Erythroblast (primary cell): ENCODE results near the gene COG4.
A peak's percentile ranks its signal among the peaks of the same experiment; 100 is the strongest.

Source experiments
- DNase-seq, 2 experiments: peaks; one replicate each; lab custom pipeline; 2025; lab: John Stamatoyannopoulos, UW
- GATA1 ChIP-seq: IDR thresholded peaks from 2 replicates; pipeline ENCODE4 v1.6.1; 2011; ENCODE audit warnings: low read depth, mild to moderate bottlenecking, control low read depth, low read length, moderate library complexity
- POLR2A ChIP-seq: IDR thresholded peaks from 2 replicates; pipeline ENCODE4 v1.6.1; 2011; ENCODE audit warnings: mild to moderate bottlenecking, low read length

Gene COG4

DNA sequence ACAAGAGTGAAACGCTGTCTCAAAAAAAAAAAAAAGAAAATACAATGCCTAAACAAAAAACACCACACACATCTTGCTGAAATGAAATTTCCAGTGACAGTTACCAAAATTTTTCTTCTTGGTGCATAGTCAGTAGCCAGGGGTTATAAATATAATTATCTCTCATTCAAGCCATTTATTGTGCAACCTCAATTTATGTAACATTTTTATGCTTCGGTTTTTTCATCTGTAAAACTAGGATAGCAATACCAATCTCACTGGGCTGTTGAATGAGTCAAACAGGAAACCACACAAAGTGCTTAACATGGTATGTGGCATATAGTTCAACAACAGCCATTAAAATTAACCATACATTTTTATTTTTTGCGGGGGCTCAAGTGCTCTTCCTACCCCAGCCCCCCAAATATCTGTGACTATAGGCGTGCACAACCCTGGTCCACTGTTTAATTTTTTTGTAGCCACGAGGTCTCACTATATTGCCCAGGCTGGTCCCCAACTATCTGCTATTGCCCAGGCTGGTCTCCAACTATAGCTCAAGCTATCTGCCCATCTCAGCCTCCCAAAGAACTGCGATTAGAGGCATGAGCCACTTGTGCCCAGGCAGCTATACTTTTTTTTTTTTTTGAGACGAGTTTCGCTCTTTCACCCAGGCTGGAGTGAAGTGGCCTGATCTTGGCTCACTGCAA, 2.6 kb downstream of the COG4 start:
- peak; percentile 40 to 77 for DNase-seq
- TF ChIP-seq GATA1 (no peak), POLR2A (no peak)

DNA sequence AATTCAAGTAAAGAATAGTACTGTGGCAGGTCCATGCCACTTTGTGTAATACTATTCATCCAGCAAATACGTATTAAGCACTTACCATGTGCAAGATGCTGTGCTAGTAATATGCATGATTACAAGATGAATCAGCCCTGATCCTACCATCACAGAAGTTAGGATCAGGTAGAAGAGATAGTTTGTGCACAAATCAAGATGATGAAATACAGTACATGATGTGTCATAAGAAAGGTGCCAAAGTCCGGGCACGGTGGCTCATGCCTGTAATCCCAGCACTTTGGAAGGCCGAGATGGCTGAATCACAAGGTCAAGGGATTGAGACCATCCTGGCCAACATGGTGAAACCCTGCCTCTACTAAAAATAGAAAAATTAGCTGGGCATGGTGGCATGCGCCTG, 10.9 kb downstream of the COG4 start:
- TF ChIP-seq POLR2A (no peak), GATA1 (no peak)
- no peak for DNase-seq

DNA sequence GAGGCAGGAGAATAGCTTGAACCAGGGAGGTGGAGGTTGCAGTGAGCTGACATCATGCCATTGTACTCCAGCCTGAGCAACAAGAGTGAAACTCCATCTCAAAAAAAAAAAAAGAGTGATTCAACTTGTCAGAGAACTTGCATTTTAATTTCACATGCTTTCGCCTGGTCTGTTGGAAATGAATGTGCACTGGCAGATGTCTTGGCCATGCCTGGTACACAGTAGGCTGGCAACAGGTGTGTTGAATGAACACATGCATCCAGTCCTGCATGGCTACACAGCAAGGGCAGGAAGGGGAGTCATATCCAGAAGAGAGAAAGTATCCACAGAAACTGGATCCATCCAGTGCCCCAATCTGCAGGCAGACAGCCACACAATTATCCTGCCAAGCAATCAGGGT, 11.5 kb downstream of the COG4 start:
- TF ChIP-seq GATA1, result no peak
- no peak for TF ChIP-seq POLR2A
- no peak for DNase-seq

DNA sequence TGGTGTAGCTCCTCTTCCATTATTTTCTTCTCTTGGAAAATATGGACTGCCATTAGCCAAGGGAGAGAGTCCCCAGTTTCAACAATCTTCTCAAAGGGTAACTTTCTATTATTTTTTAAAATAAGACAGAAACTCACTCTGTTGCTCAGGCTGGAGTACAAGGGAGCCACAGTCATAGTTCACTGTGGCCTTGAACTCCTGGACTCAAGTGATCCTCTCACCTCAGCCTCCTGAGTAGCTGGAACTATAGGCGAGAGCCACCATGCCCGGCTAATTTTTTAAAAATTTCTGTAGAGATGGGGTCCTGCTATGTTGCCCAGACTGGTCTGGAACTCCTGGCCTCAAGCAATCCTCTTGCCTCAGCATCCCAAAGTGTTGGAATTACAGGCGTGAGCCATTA, 13.1 kb downstream of the COG4 start:
- no peak for TF ChIP-seq GATA1
- no peak for TF ChIP-seq POLR2A
- no peak for DNase-seq

DNA sequence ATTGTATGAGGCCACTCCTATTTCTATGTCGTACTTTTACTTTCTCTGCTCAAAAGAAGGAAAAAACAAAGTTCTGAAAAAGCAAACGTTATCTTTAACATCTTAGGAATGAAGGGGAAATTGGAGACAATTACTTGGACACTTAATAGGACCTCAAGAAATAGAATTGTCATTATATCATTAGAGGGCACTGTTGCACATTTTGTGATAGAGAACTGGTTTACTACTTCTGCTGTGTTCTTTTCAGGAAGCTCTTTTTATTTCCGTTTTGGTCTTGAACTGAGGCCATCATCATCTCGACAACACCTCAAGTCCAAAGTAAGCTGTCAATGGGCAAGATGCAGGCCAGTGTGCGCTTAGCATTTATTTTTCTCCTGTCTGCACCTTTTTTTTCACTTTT, 14.6 kb downstream of the COG4 start:
- DNase-seq, result peak in 1 of 2 experiments; percentile 15
- TF ChIP-seq POLR2A (no peak), GATA1 (no peak)

DNA sequence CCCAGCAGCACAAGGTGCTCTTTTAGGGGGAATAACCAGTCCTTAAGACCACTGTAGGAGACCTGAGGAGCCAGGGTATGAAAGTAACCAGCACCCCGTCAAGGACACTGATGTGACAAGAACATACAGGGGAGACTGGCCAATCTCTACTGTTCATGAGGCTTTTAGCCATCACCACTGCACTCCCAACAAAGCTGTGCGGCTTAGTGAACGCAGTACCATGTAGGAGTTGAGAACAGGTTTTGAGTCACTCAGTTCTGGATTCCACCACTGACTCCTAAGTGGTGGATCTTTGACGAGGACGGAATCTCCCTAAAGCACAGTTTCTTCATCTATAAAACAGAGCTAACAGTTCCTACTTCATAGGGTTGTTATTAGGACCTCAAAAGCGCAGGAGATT, 26.8 kb downstream of the COG4 start:
- TF ChIP-seq POLR2A (no peak), GATA1 (no peak)
- no peak for DNase-seq

DNA sequence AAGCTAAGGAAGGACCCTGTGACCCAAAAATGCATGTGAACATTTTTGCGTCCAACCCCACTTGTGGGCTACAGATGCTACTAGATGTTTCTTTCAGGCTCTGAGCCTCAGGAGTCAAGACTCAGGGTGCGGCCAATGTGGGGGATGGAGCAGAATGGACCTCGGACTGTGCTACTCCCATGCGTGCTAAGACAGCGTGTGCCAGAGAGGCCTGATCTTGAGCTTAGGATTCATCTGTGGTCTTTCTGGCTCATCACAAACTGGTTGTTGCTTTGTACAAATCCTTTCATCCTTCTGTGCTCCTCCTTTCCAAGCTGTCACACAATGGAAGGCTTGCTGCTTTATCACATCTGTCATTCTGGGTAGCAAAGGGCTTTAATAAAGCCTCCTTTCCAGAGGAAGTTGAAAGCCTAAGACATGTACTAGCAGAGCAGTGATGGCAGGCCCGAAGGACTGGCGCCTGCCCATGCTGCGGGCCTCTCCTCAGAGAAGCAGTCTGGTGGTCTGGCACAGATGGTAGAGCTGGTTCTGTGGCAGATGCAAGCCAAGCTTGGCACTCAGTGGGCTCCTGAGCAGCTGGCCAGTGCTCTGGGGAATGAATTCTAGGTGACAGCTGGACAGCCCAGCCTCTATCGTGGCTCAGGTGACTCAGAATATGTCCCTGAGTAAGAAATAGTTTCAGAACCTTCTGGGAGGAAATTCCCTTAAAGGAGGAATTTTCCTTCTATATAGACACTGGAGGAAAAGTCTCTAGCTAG, 27.8 kb downstream of the COG4 start:
- DNase-seq, result no peak
- no peak for TF ChIP-seq POLR2A

DNA sequence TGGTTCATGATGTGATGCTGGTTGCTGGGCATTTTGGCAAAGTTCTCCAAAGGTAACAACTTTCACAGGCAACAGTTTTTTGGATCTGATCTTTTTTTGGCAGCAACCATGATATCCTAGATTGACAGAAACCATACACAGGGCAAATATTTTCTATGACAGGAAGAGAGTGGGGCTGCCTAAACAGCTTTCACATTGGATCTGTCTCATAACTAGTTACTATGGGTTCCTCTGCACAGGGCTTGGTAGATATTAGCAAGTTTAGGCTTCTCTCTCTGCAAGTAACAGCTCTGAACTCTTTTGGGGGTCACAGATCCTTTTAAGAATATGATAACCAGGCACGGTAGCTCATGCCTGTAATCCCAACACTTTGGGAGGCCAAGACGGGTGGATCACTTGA, 28.6 kb downstream of the COG4 start:
- TF ChIP-seq POLR2A (no peak), GATA1 (no peak)
- DNase-seq, result no peak

DNA sequence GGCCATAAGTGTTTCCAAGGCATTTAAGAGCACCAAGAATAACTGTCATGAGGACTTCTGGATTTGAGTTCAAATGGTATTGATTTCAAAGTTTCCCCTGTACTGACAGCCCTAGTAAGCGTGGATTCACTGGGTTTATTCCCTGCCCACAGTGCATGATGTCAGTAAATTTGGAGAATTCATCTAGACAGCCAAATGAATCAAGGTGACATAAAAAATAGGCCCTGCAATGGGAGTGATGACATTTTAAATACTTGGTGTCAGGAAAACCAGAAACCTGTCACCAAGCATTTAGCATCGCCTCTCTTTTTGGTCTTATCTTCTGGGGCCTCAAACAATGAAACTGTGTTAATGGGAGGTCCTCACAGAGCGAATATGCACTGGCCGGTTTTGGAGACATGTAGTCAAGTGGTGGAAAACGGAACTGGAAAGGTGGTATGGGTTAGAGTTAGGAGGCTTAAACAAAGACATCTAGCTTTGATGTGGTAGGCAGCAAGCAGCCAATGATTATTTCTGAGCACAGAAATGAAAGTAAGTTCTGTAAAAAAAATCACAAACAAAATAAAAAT, 29.1 kb downstream of the COG4 start:
- DNase-seq, result no peak
- no peak for TF ChIP-seq GATA1
- no peak for TF ChIP-seq POLR2A

DNA sequence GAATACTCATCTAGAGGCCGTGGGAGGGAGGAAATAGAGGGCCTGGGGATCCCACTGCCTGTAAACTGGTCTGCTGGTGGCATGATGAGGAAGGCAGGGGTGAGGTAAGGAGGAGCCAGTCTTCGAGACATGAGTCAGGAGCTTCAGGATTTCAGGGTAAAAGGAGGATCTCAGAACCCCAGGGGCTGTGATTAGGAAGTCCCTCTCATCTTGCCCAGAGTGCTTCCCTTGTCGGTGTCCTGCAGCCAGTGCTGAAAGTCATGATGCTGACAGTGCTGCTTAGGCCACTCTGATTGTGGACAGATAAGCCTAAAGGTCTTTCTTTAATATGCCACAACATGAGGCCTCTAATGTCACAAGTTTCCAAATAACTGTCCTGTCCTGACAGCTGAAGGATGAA, 29.6 kb downstream of the COG4 start:
- TF ChIP-seq POLR2A (no peak), GATA1 (no peak)
- no peak for DNase-seq

DNA sequence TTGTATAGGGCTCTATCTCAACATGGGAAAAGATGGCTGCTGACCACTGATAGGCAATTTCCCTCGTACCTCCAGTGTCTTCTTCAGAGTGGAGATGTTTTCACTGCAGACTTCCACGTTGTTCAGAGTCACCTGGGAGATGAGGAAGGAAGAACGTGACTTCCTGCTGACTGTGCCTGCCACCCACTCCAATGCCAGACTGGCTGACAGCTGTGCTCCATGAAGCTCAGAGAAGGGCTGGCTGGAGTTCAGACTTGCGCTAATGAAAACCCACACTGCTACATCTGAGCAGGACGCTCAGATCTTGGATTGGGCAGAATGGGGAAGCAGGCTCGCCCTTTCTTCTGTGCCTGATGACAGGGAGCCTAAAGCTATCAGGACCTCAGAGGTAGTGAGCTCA, 33.1 kb downstream of the COG4 start:
- DNase-seq, result no peak

DNA sequence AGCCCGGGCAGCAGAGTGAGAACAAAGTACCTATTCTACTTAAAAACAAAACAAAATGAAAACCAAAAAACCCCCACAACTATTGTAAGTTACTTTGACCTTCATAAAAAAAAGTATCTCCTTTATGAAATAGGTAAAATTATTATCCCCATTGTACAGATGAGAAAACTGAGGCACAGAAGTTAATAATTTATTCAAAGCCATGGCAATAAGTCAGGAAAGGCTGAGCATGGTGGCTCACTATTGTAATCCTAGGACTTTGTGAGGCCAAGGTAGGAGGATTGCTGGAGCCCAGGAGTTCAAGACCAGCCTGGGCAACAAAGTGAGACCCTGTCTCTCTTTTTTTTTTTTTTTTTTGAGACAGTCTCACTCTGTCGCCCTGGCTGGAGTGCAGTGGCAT, 38.5 kb downstream of the COG4 start:
- no peak for DNase-seq
- no peak for TF ChIP-seq POLR2A
- TF ChIP-seq GATA1, result no peak

More for the DNA sequence above, 33.1 kb downstream of the COG4 start:
- TF ChIP-seq POLR2A, result no peak
- TF ChIP-seq GATA1, result no peak

DNA sequence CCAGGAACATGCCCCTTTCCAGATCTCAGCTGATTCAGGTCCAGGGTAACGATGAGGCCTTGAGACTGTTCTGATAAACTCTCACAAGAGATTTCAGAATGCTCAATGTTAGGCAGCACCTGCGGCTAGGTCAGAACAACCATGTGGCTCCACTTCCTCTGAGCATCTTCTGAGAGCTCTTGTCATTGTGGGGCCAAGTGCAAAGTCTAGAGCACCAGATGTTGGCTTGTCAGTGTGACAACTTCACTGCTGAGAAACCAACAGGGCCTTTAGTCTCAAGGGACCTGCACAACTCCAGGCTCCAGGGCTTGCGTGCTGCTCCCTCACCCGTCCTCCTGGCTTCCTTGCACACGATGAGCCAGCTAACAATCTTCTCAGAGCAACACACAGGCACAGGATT, 39.9 kb downstream of the COG4 start:
- DNase-seq, result no peak
- TF ChIP-seq GATA1 (no peak), POLR2A (no peak)

DNA sequence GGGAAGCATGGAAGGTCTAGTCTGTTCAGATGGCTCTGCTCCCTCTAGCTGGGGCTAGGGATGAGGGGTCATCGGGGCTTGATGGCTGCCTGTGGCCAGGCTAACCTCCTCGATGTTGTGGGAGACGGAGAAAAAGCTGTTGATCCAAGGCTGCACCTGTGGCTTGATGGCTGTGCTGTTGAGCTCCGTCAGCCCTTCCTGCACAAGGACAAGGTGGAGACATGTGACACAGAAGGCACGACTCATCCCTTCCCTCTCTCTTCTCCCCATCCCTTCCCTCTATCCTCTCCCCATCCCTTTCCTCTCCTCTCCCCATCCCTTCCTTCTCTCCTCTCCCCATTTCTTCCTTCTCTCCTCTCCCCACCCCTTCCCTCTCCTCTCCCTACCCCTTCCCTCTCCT, 40.7 kb downstream of the COG4 start:
- no peak for TF ChIP-seq GATA1
- no peak for TF ChIP-seq POLR2A
- DNase-seq, result no peak

DNA sequence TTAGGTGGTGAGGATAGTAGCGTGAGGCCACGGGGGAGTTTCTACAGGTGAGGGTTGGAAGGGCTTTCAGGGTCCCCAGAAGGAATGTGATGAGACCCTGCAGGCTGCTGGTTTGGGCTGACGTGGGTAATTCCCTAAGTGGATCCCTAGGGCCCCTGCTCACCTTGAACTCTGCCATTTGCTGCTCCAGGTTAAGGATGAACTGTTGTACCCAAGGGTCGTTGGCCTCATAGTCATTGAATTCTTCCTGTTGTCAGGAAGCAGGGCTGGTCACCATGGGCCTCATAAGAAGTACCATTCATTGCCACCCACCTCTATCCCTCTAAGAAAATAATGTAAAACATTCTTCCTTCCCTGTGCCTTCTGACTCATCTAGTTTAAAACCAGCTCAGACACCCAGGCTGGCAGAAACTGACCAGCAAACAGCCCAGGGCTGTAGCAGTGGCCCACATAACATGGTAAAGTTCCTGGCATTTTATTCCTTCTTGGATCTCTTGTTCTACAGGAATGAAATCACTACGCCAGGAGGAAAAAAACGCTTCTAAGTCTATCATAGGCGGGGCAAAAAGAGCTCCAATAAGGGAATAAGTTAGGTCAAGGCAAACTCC, 41.3 kb downstream of the COG4 start:
- TF ChIP-seq GATA1, result no peak
- no peak for TF ChIP-seq POLR2A
- no peak for DNase-seq
